GM12878 (cell line): ENCODE measurements around the gene ACCS. TPM values are rescaled to one million over a fixed set of nuclear protein-coding genes. Genes with fewer than 3 reads are reported as not detected.

Experiments
- ATAC-seq: fragments of 200-7000 bp; cut with Tn5 transposase; 3 replicates; pipeline ENCODE4 v1.9.1; 2020; ENCODE audit warnings: mild to moderate bottlenecking, moderate library complexity
- BruUV-seq: library from RNA; stranded (reverse); fragments of 400-500 nt; replicated peaks from 2 replicates; lab custom pipeline; 2021; lab: Mats Ljungman, UMichigan
- CTCF ChIA-PET: fragments of 300-600 bp; sonication (Branson Sonifier 250); formaldehyde crosslinking; extraction: SDS; loops from one replicate; lab custom pipeline; 2021; ENCODE audit warnings: inconsistent platforms; lab: Yijun Ruan, JAX
- POLR2A ChIA-PET: fragments of 350-600 bp; formaldehyde crosslinking; extraction: SDS; loops from one replicate; lab custom pipeline; 2021; ENCODE audit warnings: inconsistent platforms; lab: Charles Lee
- RAD21 ChIA-PET: fragments of 300-600 bp; sonication (Branson Sonifier 250); formaldehyde crosslinking; loops from one replicate; lab custom pipeline; 2023; ENCODE audit warnings: antibody characterized with exemption; ENCODE audit not compliant: unreplicated experiment; lab: Charles Lee
- SMC1A ChIA-PET: fragments of 300-600 bp; sonication (Branson Sonifier 250); formaldehyde crosslinking; loops from one replicate; lab custom pipeline; 2023; ENCODE audit not compliant: unreplicated experiment, uncharacterized antibody; lab: Charles Lee
- DNase-seq: peaks from one replicate; pipeline ENCODE4 v3.0.0-alpha.2; 2011; ENCODE audit warnings: low read depth, low spot score
- FAIRE-seq: peaks from 3 replicates; lab custom pipeline; 2011; peaks lifted over from hg19 to GRCh38; lab: Jason Lieb, UNC
- H2AFZ ChIP-seq: 2 replicates; pipeline ENCODE4 v1.6.0; 2011; ENCODE audit warnings: low read depth, low read length, control low read depth; ENCODE audit not compliant: control insufficient read depth
- H3K27ac ChIP-seq: 2 replicates; pipeline ENCODE4 v1.5.1; 2011; ENCODE audit warnings: control low read depth; ENCODE audit not compliant: control insufficient read depth, insufficient read depth
- H3K27me3 ChIP-seq, 2 experiments: replicated peaks in 1 of 2; 2 replicates each; pipeline versions ENCODE4 v1.6.0 to v1.6.1; 2011; ENCODE audit warnings: low read length in 1 of 2; ENCODE audit not compliant: control insufficient read depth in 2 of 2, insufficient read depth in 2 of 2
- H3K36me3 ChIP-seq, 2 experiments: 2 replicates each; pipeline ENCODE4 v1.5.1; 2011; ENCODE audit warnings: low read length in 1 of 2; ENCODE audit not compliant: control insufficient read depth in 2 of 2, insufficient read depth in 2 of 2
- H3K4me1 ChIP-seq: 2 replicates; pipeline ENCODE4 v1.6.1; 2011; ENCODE audit warnings: mild to moderate bottlenecking, low read length, moderate library complexity, mixed read lengths; ENCODE audit not compliant: control insufficient read depth, insufficient read depth
- H3K4me2 ChIP-seq: 2 replicates; pipeline ENCODE4 v1.6.0; 2011; ENCODE audit warnings: control low read depth; ENCODE audit not compliant: control insufficient read depth, insufficient read depth
- H3K4me3 ChIP-seq: fragments of 200-600 bp; sonication (generic); 2 replicates; pipeline ENCODE4 v1.5.1; 2016
- H3K79me2 ChIP-seq: 2 replicates; pipeline ENCODE4 v1.6.0; 2011; ENCODE audit warnings: low read length; ENCODE audit not compliant: control insufficient read depth, insufficient read depth
- H3K9ac ChIP-seq: 2 replicates; pipeline ENCODE4 v1.8.0; 2011; ENCODE audit warnings: low read length, control low read depth, mixed read lengths; ENCODE audit not compliant: control insufficient read depth, insufficient read depth
- H3K9me3 ChIP-seq: replicated peaks from 3 replicates; pipeline ENCODE4 v1.5.1; 2011; ENCODE audit warnings: mild to moderate bottlenecking, low read length; ENCODE audit not compliant: control insufficient read depth, insufficient read depth
- H4K20me1 ChIP-seq: 2 replicates; pipeline ENCODE4 v1.6.0; 2011; ENCODE audit not compliant: control insufficient read depth, insufficient read depth
- BCL3 ChIP-seq: IDR thresholded peaks from 2 replicates; pipeline ENCODE4 v1.6.1; 2011; ENCODE audit warnings: borderline replicate concordance, low read depth, mild to moderate bottlenecking, moderate library complexity, low read length; ENCODE audit not compliant: insufficient read depth, poor library complexity, severe bottlenecking
- ETV6 ChIP-seq, 2 experiments: fragments of 450-650 bp in 1 of 2; IDR thresholded peaks in 1 of 2; conservative IDR thresholded peaks in 1 of 2; 2 replicates each; pipeline ENCODE4 v1.6.1; 2014; ENCODE audit warnings: antibody characterized with exemption in 1 of 2, borderline replicate concordance in 1 of 2, low read depth in 1 of 2, mild to moderate bottlenecking in 1 of 2, moderate library complexity in 1 of 2
- IKZF2 ChIP-seq, 2 experiments: fragments of 450-650 bp; IDR thresholded peaks; 2 replicates each; pipeline ENCODE4 v1.6.1; 2017; ENCODE audit warnings: mild to moderate bottlenecking in 2 of 2, moderate library complexity in 2 of 2
- IRF5 ChIP-seq: fragments of 450-650 bp; IDR thresholded peaks from 2 replicates; pipeline ENCODE4 v1.6.1; 2017; ENCODE audit warnings: borderline replicate concordance
- JUND ChIP-seq: IDR thresholded peaks from 2 replicates; pipeline ENCODE4 v1.6.1; 2012; ENCODE audit warnings: low read depth, mild to moderate bottlenecking, low read length, improper control_type of control experiment, moderate library complexity
- REST ChIP-seq: IDR thresholded peaks from 2 replicates; pipeline ENCODE4 v1.6.1; 2012; ENCODE audit warnings: mild to moderate bottlenecking, low read depth, low read length
- SPI1 ChIP-seq: IDR thresholded peaks from 2 replicates; pipeline ENCODE4 v1.6.1; 2011; ENCODE audit warnings: low read depth, mild to moderate bottlenecking, low read length, moderate library complexity, borderline replicate concordance; ENCODE audit not compliant: insufficient read depth
- ZNF687 ChIP-seq: fragments of 450-650 bp; IDR thresholded peaks from 2 replicates; pipeline ENCODE4 v1.6.1; 2017; ENCODE audit warnings: mild to moderate bottlenecking, moderate library complexity
- WGBS: methylation state at CpG from one replicate; pipeline ENCODE4 v1.1.6; 2016; ENCODE audit warnings: low lambda C conversion rate; ENCODE audit not compliant: insufficient replicate concordance, insufficient coverage; ENCODE audit errors: missing lambda C conversion rate; 5-methylcytosine and 5-hydroxymethylcytosine counted together
- in situ Hi-C: fragments of 300-500 bp; cut with MboI; formaldehyde crosslinking; loops from 9 replicates; pipeline ENCODE4 v1.14.3; 2018; ENCODE audit warnings: mixed read lengths
- intact Hi-C: fragments of 100-400 bp; cut with micrococcal nuclease; formaldehyde crosslinking; loops from one replicate; pipeline ENCODE4 v1.14.2; 2022; ENCODE audit not compliant: unreplicated experiment
- polyA plus RNA-seq, 11 experiments: library from polyadenylated mRNA; depleted of rRNA in 4 of 11; unstranded in 6 of 11; stranded (reverse) in 5 of 11; fragments of >200 nt; fragmentation: Nextera tagmentation in 4 of 11; fragmentation: Illumina TruSeq in 1 of 11; extraction: Ambion mirVana in 4 of 11; extraction: Trizol in 1 of 11; gene quantifications; 1 replicate in 1 of 11; 2 replicates in 10 of 11; pipeline versions ENCODE4 v1.2.1 to v1.2.3, GENCODE V29; 2011 to 2016; ENCODE audit warnings: inconsistent platforms in 2 of 11, missing spikeins in 2 of 11, low read depth in 1 of 11
- total RNA-seq, 4 experiments: library from RNA; depleted of rRNA in 3 of 4; stranded (reverse); fragments of >200 nt in 3 of 4; fragmentation: Illumina TruSeq in 1 of 4; extraction: Trizol in 1 of 4; gene quantifications; 2 replicates each; pipeline versions ENCODE4 v1.2.1 to v1.2.3, GENCODE V29; 2013 to 2021

Gene ACCS
- total and polyA plus RNA-seq, 10 of the 15 experiments (the other 5 are each of a cell fraction or from before 2014, with no cell fraction given), result 4.8 to 35.9 (median 17.0) TPM

- no peak for ATAC-seq
- H3K27ac ChIP-seq, result no peak overlapping the region
- no peaks in the 10 kb centered on the region for H3K36me3 ChIP-seq
- ChIA-PET RAD21 (no interaction called here), POLR2A (no interaction called here), SMC1A (no interaction called here), CTCF (no interaction called here)
- in situ Hi-C loops, result no loop called here
- no peak overlapping the region for H3K4me2 ChIP-seq
- no peaks in the 10 kb centered on the region for H3K4me1 ChIP-seq
- no peak for DNase-seq
- H3K27me3 ChIP-seq, result peaks cover 0 to 3% of the 10 kb centered on the region in 2 experiments; a peak in 1 of 4 replicates
- no peak overlapping the region for H3K4me3 ChIP-seq
- intact Hi-C loops, result no loop called here
- no peaks in the 10 kb centered on the region for H4K20me1 ChIP-seq
- no TSS peak for BruUV-seq
- TF ChIP-seq SPI1 (no peak), ETV6 (conservative IDR thresholded peaks at IDR 0.05 in 1 of 2, IDR thresholded peaks at IDR 0.05 in 1 of 2; ENCODE audit: borderline replicate concordance in 1 of 2, low read depth in 1 of 2) (no peak), IKZF2 (IDR thresholded peaks at IDR 0.05) (no peak), BCL3 (no peak), REST (no peak), ZNF687 (no peak), IRF5 (no peak), JUND (no peak)
- no peaks in the 10 kb centered on the region; the same call in 2 of the 3 replicates for H3K9me3 ChIP-seq
- 60% methylated on average over 5 of the region's 5 CpGs for WGBS
- H3K9ac ChIP-seq, result no peak overlapping the region
- no peaks in the 10 kb centered on the region for H3K79me2 ChIP-seq
- H2AFZ ChIP-seq, result no peak overlapping the region
- FAIRE-seq, result no peak
Observed at GRCh38 chr11:44031549-44031948, 34.5 kb upstream of the ACCS start.
